ENCODE measurements around the gene BEAN1.

- TF ChIP-seq CTCF (IDR thresholded peaks at IDR 0.05): no peak
- no peak for TF ChIP-seq POLR2A (IDR thresholded peaks at IDR 0.05)
These were observed 41.3 kb downstream of the BEAN1 start for GRCh38 chr16:66468321-66468965.
